HCT116 (cell line): Measurements from ENCODE around the gene DNMT3A. TPM values are rescaled to one million over a fixed set of nuclear protein-coding genes. Genes with fewer than 3 reads are reported as not detected.

Experiments used
- ATAC-seq: fragments of 200-7000 bp; cut with Tn5 transposase; 2 replicates; pipeline ENCODE4 v1.9.1; 2020; ENCODE audit warnings: mild to moderate bottlenecking, moderate library complexity
- BruUV-seq: library from RNA; stranded (reverse); fragments of 400-500 nt; replicated peaks from 2 replicates; lab custom pipeline; 2021; lab: Mats Ljungman, UMichigan
- CTCF ChIA-PET: fragments of 300-600 bp; sonication (Branson Sonifier 250); formaldehyde crosslinking; loops from one replicate; lab custom pipeline; 2021; ENCODE audit warnings: antibody characterized with exemption; lab: Charles Lee
- POLR2A ChIA-PET: fragments of 300-600, 350-600 bp; sonication (Branson Sonifier 250); formaldehyde crosslinking; loops from one replicate; lab custom pipeline; 2021; ENCODE audit warnings: antibody characterized with exemption; lab: Charles Lee
- RAD21 ChIA-PET, 2 experiments: fragments of 300-600 bp; sonication (Branson Sonifier 250); formaldehyde crosslinking; loops; one replicate each; lab custom pipeline; 2023; ENCODE audit warnings: low total read pairs in 2 of 2; ENCODE audit not compliant: uncharacterized antibody in 2 of 2, unreplicated experiment in 2 of 2, low non-redundant PET in 1 of 2; lab: Charles Lee
- DNase-seq: peaks from one replicate; pipeline ENCODE4 v3.0.0-alpha.2; 2010; ENCODE audit warnings: low read depth, low spot score
- H2AFZ ChIP-seq: fragments of 200-600 bp; shearing (Covaris generic), sonication (generic); 2 replicates; pipeline ENCODE4 v1.6.1; 2017; ENCODE audit warnings: low read depth, mixed run types, mixed read lengths, antibody characterized with exemption, low read length; ENCODE audit not compliant: poor library complexity, severe bottlenecking
- H3K27ac ChIP-seq: 2 replicates; pipeline ENCODE4 v1.5.1; 2012; ENCODE audit warnings: low read depth, low read length
- H3K27me3 ChIP-seq: fragments of 200-600 bp; sonication (generic); 2 replicates; pipeline ENCODE4 v1.6.1; 2016; ENCODE audit warnings: mixed run types, low read length, mixed read lengths; ENCODE audit not compliant: insufficient read depth
- H3K36me3 ChIP-seq, 2 experiments: fragments of 200-500 bp in 1 of 2; fragments of 200-600 bp in 1 of 2; sonication (Bioruptor generic) in 1 of 2; sonication (generic) in 1 of 2; 2 replicates each; pipeline versions ENCODE4 v1.5.1 to v1.6.1; 2014 to 2016; ENCODE audit warnings: low read length in 2 of 2, inconsistent platforms in 1 of 2, mixed read lengths in 1 of 2, mixed run types in 1 of 2; ENCODE audit not compliant: insufficient read depth in 2 of 2, control insufficient read depth in 1 of 2
- H3K4me1 ChIP-seq, 2 experiments: fragments of 200-600 bp in 1 of 2; sonication (generic) in 1 of 2; 2 replicates each; pipeline versions ENCODE4 v1.5.1 to v1.6.1; 2012 to 2017; ENCODE audit warnings: low read length in 2 of 2, inconsistent platforms in 1 of 2, mild to moderate bottlenecking in 1 of 2, mixed read lengths in 1 of 2, mixed run types in 1 of 2, moderate library complexity in 1 of 2; ENCODE audit not compliant: insufficient read depth in 2 of 2, control insufficient read depth in 1 of 2
- H3K4me2 ChIP-seq: fragments of 200-600 bp; sonication (generic); 2 replicates; pipeline ENCODE4 v1.6.1; 2017; ENCODE audit warnings: mixed run types, low read length, mixed read lengths
- H3K4me3 ChIP-seq, 2 experiments: fragments of 200-600 bp in 1 of 2; sonication (generic) in 1 of 2; replicated peaks in 1 of 2; 2 replicates each; pipeline ENCODE4 v1.5.1; 2011 to 2016; ENCODE audit warnings: low read length in 2 of 2, control low read depth in 1 of 2, low read depth in 1 of 2, mild to moderate bottlenecking in 1 of 2, mixed read lengths in 1 of 2, mixed run types in 1 of 2
- H3K79me2 ChIP-seq: fragments of 200-600 bp; sonication (generic); 2 replicates; pipeline ENCODE4 v1.6.1; 2017; ENCODE audit warnings: mild to moderate bottlenecking, mixed run types, low read length, moderate library complexity, mixed read lengths; ENCODE audit not compliant: insufficient read depth
- H3K9ac ChIP-seq: fragments of 200-600 bp; sonication (generic); 2 replicates; pipeline ENCODE4 v1.6.1; 2016; ENCODE audit warnings: low read length, mixed read lengths
- H3K9me2 ChIP-seq: fragments of 200-600 bp; sonication (generic), shearing (Covaris generic); 2 replicates; pipeline ENCODE4 v1.6.1; 2017; ENCODE audit warnings: mixed run types, mild to moderate bottlenecking, moderate library complexity; ENCODE audit not compliant: insufficient read depth
- H3K9me3 ChIP-seq, 2 experiments: fragments of 200-500 bp in 1 of 2; fragments of 200-600 bp in 1 of 2; sonication (Bioruptor generic) in 1 of 2; sonication (generic) in 1 of 2; 2 replicates each; pipeline ENCODE4 v1.6.1; 2014 to 2017; ENCODE audit warnings: low read length in 2 of 2, mixed read lengths in 2 of 2, inconsistent platforms in 1 of 2, low read depth in 1 of 2, mild to moderate bottlenecking in 1 of 2, mixed run types in 1 of 2, moderate library complexity in 1 of 2; ENCODE audit not compliant: control insufficient read depth in 1 of 2, insufficient read depth in 1 of 2
- H4K20me1 ChIP-seq: fragments of 200-600 bp; sonication (generic), shearing (Covaris generic); 2 replicates; pipeline ENCODE4 v1.6.1; 2017; ENCODE audit warnings: mixed run types, mild to moderate bottlenecking, moderate library complexity; ENCODE audit not compliant: insufficient read depth
- ATF3 ChIP-seq: IDR thresholded peaks from 2 replicates; pipeline ENCODE4 v1.6.1; 2012
- CBX3 ChIP-seq: IDR thresholded peaks from 2 replicates; pipeline ENCODE4 v1.6.1; 2012; ENCODE audit warnings: low read depth
- CEBPB ChIP-seq: IDR thresholded peaks from 2 replicates; pipeline ENCODE4 v1.6.1; 2012; ENCODE audit warnings: low read depth
- EGR1 ChIP-seq: IDR thresholded peaks from 2 replicates; pipeline ENCODE4 v1.6.1; 2012; ENCODE audit warnings: low read depth
- ELF1 ChIP-seq: IDR thresholded peaks from 2 replicates; pipeline ENCODE4 v1.6.1; 2012; ENCODE audit warnings: low read depth, borderline replicate concordance
- EZH2 ChIP-seq: fragments of 200-600 bp; sonication (generic); IDR thresholded peaks from 2 replicates; pipeline ENCODE4 v1.6.1; 2017; ENCODE audit warnings: antibody characterized with exemption, mixed run types
- EZH2phosphoT487 ChIP-seq: fragments of 200-600 bp; IDR thresholded peaks from 2 replicates; pipeline ENCODE4 v1.6.1; 2018; ENCODE audit warnings: antibody characterized with exemption, borderline replicate concordance
- FOSL1 ChIP-seq: IDR thresholded peaks from 2 replicates; pipeline ENCODE4 v1.6.1; 2012; ENCODE audit warnings: low read depth
- JUND ChIP-seq: IDR thresholded peaks from 2 replicates; pipeline ENCODE4 v1.6.1; 2012
- MAX ChIP-seq: IDR thresholded peaks from 2 replicates; pipeline ENCODE4 v1.6.1; 2012
- RAD21 ChIP-seq: IDR thresholded peaks from 2 replicates; pipeline ENCODE4 v1.6.1; 2012; ENCODE audit warnings: low read depth, mild to moderate bottlenecking
- REST ChIP-seq: IDR thresholded peaks from 2 replicates; pipeline ENCODE4 v1.6.1; 2012; ENCODE audit warnings: low read depth
- SRF ChIP-seq: IDR thresholded peaks from 2 replicates; pipeline ENCODE4 v1.6.1; 2012; ENCODE audit warnings: low read depth
- intact Hi-C: fragments of 100-400 bp; cut with micrococcal nuclease; formaldehyde crosslinking; loops from 2 replicates; pipeline ENCODE4 v1.10.0; 2022
- total RNA-seq: library from RNA; stranded (reverse); gene quantifications from one replicate; pipeline ENCODE4 v1.2.1, GENCODE V29; 2021; ENCODE audit not compliant: unreplicated experiment

Gene DNMT3A
- total RNA-seq, 1 experiment from 2014 or later = 14.3 TPM

GRCh38 chr2:25253153-25253626 is 88.5 kb downstream of the DNMT3A start:
- H3K36me3 ChIP-seq = no peaks in the 10 kb centered on the region
- no peak overlapping the region for H2AFZ ChIP-seq
- H3K9me2 ChIP-seq = no peaks in the 10 kb centered on the region
- no peak overlapping the region for H3K4me3 ChIP-seq
- CTCF ChIA-PET = no interaction called here
- no peaks in the 10 kb centered on the region for H3K27me3 ChIP-seq
- DNase-seq (no peak), ATAC-seq (no peak)
- no peak overlapping the region for H3K27ac ChIP-seq
- POLR2A ChIA-PET = no interaction called here
- H3K4me2 ChIP-seq = no peak overlapping the region
- H3K9me3 ChIP-seq = no peaks in the 10 kb centered on the region
- intact Hi-C loops = no loop called here
- no peaks in the 10 kb centered on the region for H4K20me1 ChIP-seq
- RAD21 ChIA-PET = no interaction called here
- BruUV-seq = no TSS peak
- H3K4me1 ChIP-seq = no peaks in the 10 kb centered on the region
- H3K9ac ChIP-seq = no peak overlapping the region
- H3K79me2 ChIP-seq = no peaks in the 10 kb centered on the region
- TF ChIP-seq EZH2phosphoT487 (no peak), SRF (no peak), CBX3 (no peak), CEBPB (no peak), RAD21 (no peak), ATF3 (no peak), EGR1 (no peak), JUND (no peak), EZH2 (no peak), MAX (no peak), ELF1 (no peak), FOSL1 (no peak), REST (no peak)
